Superior temporal gyrus (tissue), 1 donor: ENCODE data around the gene INPP5D.
"Not testable (repeated sequence)": the region's sequence is repeated elsewhere in the genome, so short reads cannot be mapped to it uniquely, and the experiment has no call there.

ENCODE experiments used
- DNase-seq: peaks from one replicate; pipeline ENCODE4 v3.0.0-alpha.2; 2016; ENCODE audit errors: extremely low spot score

INPP5D gene

DNA sequence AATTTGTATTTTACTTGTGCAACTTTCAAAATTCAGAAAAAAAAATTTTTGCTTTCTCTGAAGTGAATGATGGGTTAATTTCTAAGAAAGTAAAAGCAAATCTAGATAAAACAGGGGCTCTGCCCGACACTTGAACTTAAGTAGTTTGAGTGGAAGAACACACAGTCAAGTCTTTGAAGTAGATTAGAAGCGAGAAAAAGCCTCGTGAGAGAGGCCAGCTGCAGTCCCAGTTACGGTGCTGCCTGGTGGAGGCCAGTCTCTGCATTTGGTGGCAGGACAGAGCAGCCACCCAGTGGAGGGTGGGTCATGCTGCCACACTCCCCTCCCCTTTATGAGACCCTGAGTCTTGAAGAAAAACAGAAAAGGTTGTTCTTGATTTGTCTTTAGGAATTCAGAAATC, 81.8 kb downstream of the INPP5D start:
- DNase-seq: no peak

DNA sequence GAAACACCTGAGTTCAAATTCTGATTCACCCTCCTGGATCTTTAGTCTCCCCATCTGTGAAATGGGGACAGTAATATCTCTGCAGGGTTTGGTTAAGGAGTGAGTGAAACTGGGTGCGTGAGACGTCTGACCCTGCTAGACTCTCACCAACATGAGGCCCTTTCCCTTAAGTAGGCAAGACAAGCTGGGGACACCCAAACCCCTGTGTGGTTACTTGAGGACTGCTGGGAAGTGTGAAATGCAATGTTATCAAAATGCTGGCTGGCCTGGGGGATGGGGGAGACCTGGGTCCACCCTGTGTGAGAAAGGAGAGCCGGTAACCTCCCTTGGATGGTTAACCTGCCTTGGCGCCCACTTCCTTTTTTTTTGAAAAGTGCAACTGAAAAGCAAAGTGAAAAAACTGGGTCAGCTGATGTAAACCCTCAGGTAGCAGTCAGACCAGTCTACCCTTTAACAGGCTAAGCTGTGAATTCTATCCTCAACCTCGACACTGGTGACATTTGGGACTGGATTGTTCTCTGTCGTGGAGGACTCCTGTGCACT, 82.3 kb downstream of the INPP5D start:
- no peak for DNase-seq

DNA sequence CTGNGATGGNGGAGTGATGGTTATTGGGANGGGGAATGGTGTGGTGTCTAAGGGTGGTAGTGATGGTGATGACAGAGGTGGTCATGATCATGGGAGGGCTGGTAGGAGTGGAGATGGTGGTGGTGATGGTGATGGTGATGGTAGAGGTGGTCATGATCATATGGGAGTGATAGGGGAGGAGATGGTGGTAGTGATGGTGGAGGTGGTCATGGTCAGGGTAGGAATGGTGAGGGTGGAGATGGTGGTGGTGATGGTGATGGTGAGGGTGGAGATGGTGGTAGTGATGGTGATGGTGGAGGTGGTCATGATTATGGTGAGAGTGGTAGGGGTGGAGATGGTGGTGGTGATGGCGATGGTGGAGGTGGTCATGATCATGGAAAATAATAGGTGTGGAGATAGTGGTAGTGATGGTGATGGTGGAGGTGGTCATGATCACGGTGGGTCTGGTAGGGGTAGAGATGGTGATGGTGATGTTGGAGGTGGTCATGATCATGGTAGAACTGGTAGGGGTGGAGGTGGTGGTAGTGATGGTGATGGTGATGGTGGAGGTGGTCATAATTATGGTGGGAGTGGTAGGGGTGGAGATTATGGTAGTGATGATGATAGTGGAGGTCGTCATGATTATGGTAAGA, 83.7 kb downstream of the INPP5D start:
- DNase-seq: no peak

DNA sequence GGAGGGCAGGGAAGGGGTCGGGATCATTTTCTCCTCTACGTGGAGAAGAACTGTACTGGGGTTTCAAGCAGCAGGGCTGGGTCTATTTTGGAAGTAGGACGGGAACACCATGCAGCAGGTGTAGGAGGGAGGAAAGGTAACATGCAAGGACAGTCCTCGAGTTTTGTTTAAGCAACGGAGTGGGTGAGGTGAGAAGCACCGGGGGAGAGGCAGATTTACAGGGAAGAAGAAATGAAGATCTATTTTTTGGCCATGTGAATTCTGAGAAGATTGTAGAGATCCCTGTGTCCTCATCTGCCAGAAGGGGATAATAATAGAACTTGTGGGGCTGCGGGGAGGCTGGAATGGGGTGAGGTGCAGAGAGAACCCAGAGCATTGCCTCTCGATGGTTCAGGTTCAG, 85.6 kb downstream of the INPP5D start:
- DNase-seq: peak; percentile 41

DNA sequence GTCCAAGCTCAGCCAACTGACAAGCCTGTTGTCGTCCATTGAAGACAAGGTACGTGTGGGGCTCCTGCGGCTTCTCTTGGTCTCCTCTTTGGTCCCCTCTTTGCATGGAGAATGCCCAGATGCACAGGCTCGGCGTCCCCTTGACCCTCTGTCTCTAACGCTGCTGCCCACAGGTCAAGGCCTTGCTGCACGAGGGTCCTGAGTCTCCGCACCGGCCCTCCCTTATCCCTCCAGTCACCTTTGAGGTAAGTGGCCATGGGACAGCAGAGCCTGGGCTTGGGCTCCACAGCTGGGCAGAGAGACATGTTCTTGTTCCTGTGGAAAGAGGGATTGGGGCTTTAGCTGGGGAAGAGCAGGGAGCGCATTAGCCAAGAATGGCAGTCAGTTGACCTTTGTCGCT, 86.1 kb downstream of the INPP5D start:
- no peak for DNase-seq

- DNase-seq: no peak
Measured at GRCh38 chr2:233147136-233147828, 87.1 kb downstream of the INPP5D start.

- no peak for DNase-seq
Measured at GRCh38 chr2:233147829-233148167, 87.7 kb downstream of the INPP5D start.

- no peak for DNase-seq
Measured at GRCh38 chr2:233148354-233148753, 88.2 kb downstream of the INPP5D start.

- DNase-seq: peak; percentile 31
Measured at GRCh38 chr2:233152541-233152940, 92.4 kb downstream of the INPP5D start.

GRCh38 chr2:233153146-233153798, 93.1 kb downstream of the INPP5D start:
- DNase-seq: no peak

DNA sequence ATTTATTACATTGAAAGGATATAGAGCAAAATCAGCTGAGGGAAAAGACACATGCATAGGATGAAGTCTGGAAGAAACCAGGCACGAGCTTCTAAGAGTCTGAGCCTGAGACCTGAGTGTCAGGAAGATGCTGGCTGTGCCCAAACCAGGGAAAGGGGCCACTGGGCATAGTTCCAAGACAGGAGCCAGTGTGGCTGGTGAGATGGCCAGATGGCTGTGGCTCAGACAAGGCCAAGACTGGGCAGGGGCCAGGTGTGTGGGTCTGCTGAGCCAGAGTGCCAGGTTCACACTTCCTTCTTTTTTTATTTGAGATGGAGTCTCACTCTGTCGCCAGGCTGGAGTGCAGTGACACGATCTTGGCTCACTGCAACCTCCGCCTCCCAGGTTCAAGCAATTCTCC, 95.9 kb downstream of the INPP5D start:
- DNase-seq: no peak

GRCh38 chr2:233156461-233156860, 96.3 kb downstream of the INPP5D start:
- DNase-seq: not testable (repeated sequence)

GRCh38 chr2:233161730-233162129, 101.6 kb downstream of the INPP5D start:
- DNase-seq: no peak

- no peak for DNase-seq
Measured at GRCh38 chr2:233162770-233163169, 102.6 kb downstream of the INPP5D start.

DNA sequence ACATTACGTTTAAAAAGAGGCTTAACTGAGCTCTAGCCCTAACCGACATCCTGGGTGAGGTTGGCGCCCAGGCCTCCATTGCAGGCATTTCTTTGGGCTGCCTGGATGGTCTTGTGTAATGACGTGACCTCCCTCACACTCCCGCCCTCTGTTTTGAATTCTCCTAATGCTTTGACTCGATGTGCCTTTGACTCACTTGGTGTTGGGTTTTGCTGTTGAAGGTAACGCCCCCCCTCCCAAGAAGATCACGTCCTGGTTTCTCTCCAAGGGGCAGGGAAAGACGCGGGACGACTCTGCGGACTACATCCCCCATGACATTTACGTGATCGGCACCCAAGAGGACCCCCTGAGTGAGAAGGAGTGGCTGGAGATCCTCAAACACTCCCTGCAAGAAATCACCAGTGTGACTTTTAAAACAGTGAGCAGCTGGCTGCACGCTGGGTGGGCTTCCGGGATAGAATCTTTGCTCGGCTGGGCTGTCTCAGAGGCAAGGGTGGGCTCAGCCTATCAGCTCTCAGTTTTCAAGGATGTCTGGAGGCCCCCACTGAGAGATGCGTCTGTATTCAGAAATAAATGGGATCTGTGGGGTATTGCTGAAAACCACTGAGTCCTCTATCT, 103.5 kb downstream of the INPP5D start:
- no peak for DNase-seq

DNA sequence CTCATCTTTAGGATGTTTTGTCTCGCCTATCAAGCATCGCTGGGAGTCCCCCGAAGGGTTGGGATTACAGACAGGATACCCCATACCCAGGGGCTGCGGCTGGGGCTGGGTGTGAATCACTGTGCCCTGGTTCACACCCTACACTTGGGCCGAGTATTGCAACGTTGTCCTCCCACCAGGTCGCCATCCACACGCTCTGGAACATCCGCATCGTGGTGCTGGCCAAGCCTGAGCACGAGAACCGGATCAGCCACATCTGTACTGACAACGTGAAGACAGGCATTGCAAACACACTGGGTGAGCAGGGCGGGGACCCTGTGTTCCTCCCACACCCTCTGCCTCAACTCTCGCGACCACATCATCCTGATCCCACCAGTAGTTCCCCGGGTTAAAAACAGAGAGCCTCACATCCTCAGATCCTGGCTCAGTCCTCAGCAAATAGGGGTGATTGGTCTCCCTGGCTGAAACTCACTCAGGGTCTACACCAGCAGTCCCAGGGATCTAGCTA, 104.0 kb downstream of the INPP5D start:
- DNase-seq: no peak

- DNase-seq: no peak
Measured at GRCh38 chr2:233164967-233165366, 104.8 kb downstream of the INPP5D start.

- no peak for DNase-seq
Measured at GRCh38 chr2:233165543-233165894, 105.4 kb downstream of the INPP5D start.

DNA sequence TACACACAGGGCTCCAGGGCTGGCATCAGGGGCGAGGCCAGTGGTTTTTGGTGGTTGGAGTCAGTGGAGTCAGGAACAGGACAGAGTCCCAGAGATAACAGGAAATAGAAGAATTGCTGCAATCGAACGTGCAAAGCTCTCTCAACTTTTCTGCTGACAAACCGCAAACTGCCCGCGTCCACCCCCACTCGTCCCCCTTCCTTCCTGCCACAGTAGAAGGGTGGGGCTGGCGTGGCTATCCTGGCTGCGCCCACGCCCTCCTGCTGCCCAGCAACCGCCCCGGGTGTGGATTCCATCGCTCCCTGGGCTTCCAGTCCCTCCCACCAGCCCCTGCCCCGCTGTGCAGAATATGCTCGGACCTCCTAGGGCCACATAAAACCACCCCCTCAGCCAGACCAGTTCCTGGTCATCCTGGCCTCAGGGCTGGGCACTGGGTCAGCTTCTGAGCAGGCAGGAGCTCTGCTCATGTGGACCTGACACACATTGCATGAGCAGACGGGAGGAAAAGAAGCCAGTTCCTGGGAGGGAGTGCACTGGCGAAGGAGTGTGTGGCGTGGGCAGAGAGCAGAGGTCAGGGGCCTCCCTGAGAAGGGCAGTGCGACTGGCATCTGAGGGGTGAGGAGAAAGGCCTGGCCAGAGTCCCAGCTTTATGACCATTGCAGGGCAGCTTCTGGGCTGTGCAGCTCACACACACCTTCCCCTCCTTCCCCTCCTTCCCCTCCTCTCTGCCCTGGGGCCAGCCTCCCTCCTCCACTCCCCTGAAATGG, 105.9 kb downstream of the INPP5D start:
- DNase-seq: no peak

- DNase-seq: no peak
Measured at GRCh38 chr2:233168445-233168844, 108.3 kb downstream of the INPP5D start.

- no peak for DNase-seq
Measured at GRCh38 chr2:233168919-233169318, 108.8 kb downstream of the INPP5D start.

DNA sequence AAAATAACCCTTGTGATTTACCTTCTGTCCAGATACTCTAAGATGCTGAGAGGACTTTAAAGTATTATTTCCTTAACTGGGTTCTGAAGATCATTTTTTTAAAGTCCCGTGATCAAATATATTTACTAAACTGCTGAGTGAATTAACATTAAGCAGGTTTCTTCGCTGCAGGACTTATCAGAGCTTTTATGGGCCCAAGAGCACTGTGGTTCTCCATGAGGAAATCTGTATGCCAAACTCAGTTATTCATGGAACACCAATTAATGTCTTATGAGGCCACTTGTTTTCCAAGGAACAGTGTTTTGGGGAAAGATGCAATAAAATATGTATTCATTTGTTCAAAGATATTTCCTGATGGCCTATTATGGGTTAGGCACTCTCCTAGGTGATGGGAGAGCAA, 111.2 kb downstream of the INPP5D start:
- DNase-seq: no peak
